A673 (cell line): Measurements from ENCODE around the gene HSP90AB1. TPM values are rescaled to one million over a fixed set of nuclear protein-coding genes. Genes with fewer than 3 reads are reported as not detected.

ENCODE experiments used
- BruUV-seq: library from RNA; stranded (reverse); fragments of 400-500 nt; replicated peaks from 2 replicates; lab custom pipeline; 2021; lab: Mats Ljungman, UMichigan
- CTCF ChIA-PET: fragments of 300-600 bp; sonication (Branson Sonifier 250); formaldehyde crosslinking; loops from one replicate; lab custom pipeline; 2022; ENCODE audit warnings: antibody characterized with exemption; lab: Charles Lee
- POLR2A ChIA-PET: fragments of 300-600 bp; sonication (Branson Sonifier 250); formaldehyde crosslinking; loops from one replicate; lab custom pipeline; 2022; ENCODE audit warnings: antibody characterized with exemption; ENCODE audit not compliant: low non-redundant PET; lab: Charles Lee
- DNase-seq: peaks from one replicate; pipeline ENCODE4 v3.0.0-alpha.2; 2015; ENCODE audit warnings: low spot score
- H3K27ac ChIP-seq: fragments of 200-600 bp; sonication (generic); 2 replicates; pipeline ENCODE4 v1.5.1; 2016; ENCODE audit warnings: mixed run types, low read depth, mild to moderate bottlenecking, mixed read lengths, antibody characterized with exemption, low read length; ENCODE audit not compliant: poor library complexity, severe bottlenecking
- H3K27me3 ChIP-seq: fragments of 200-600 bp; sonication (generic); replicated peaks from 2 replicates; pipeline ENCODE4 v1.6.1; 2017; ENCODE audit warnings: mixed run types, low read depth, mild to moderate bottlenecking, mixed read lengths, antibody characterized with exemption, low read length; ENCODE audit not compliant: insufficient read depth, poor library complexity
- H3K36me3 ChIP-seq: fragments of 200-600 bp; sonication (generic); 2 replicates; pipeline ENCODE4 v1.6.1; 2016; ENCODE audit warnings: mixed run types, mild to moderate bottlenecking, mixed read lengths, antibody characterized with exemption, low read length; ENCODE audit not compliant: insufficient read depth, poor library complexity, severe bottlenecking
- H3K4me1 ChIP-seq: fragments of 200-600 bp; sonication (generic); 2 replicates; pipeline ENCODE4 v1.6.1; 2017; ENCODE audit warnings: mixed run types, mild to moderate bottlenecking, mixed read lengths, antibody characterized with exemption, low read length; ENCODE audit not compliant: insufficient read depth, poor library complexity, severe bottlenecking
- H3K4me3 ChIP-seq: fragments of 200-600 bp; sonication (generic); 2 replicates; pipeline ENCODE4 v1.5.1; 2016; ENCODE audit warnings: low read depth, mixed run types, mild to moderate bottlenecking, mixed read lengths, low read length; ENCODE audit not compliant: poor library complexity, severe bottlenecking
- H3K9me3 ChIP-seq: fragments of 200-600 bp; sonication (generic); 2 replicates; pipeline ENCODE4 v1.6.1; 2016; ENCODE audit warnings: mixed run types, low read depth, mild to moderate bottlenecking, mixed read lengths, antibody characterized with exemption, low read length; ENCODE audit not compliant: poor library complexity, severe bottlenecking
- EZH2 ChIP-seq: fragments of 200-600 bp; sonication (generic); IDR thresholded peaks from 2 replicates; pipeline ENCODE4 v1.6.1; 2017; ENCODE audit warnings: borderline replicate concordance, low read depth, mild to moderate bottlenecking, mixed read lengths, antibody characterized with exemption, low read length; ENCODE audit not compliant: poor library complexity, severe bottlenecking
- intact Hi-C: fragments of 100-400 bp; cut with micrococcal nuclease; formaldehyde crosslinking; loops from one replicate; pipeline ENCODE4 v1.10.0; 2022; ENCODE audit not compliant: unreplicated experiment
- total RNA-seq: library from RNA; stranded (reverse); gene quantifications from 2 replicates; pipeline ENCODE4 v1.2.3, GENCODE V29; 2021
- TF ChIP-seq, protein P1 (sequence below): fragments of 300-800, 200-600 bp; sonication (generic); conservative IDR thresholded peaks from 2 replicates; pipeline ENCODE4 v1.5.1; 2017; ENCODE audit warnings: low read depth, mild to moderate bottlenecking, antibody characterized with exemption, low read length, moderate library complexity, mixed read lengths

The HSP90AB1 gene
- total RNA-seq, 1 experiment from 2014 or later, result 1,581 TPM

DNA sequence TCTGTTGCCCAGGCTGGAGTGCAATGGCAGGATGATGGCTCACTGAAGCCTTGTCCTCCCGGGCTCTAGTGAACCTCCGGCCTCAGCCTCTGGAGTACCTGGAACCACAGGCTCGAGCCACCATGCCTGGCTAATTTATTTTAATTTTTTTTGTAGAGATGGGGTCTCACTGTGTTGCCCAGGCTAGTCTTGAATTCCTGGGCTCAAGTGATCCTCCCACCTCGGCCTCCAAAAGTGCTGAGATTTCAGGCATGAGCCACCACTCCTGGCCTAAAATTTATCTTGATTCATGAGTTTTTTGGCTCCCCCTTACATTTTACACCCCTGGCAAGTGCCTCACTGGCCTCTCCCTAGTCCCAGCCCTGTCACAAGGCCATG, 26.0 kb upstream of the HSP90AB1 start:
- Histone ChIP-seq H3K4me3 (no peak overlapping the region), H3K27ac (peak overlapping the region; percentile 38), H3K27me3 (no peaks in the 10 kb centered on the region), H3K9me3 (no peaks in the 10 kb centered on the region), H3K36me3 (no peaks in the 10 kb centered on the region), H3K4me1 (peaks cover 58% of the 10 kb centered on the region)
- ChIA-PET POLR2A (no interaction called here), CTCF (interaction anchor here (0.6 to 0.7 kb wide), 2 partner anchors 13 to 94 kb away, joined by 3 read pairs; no protein-coding TSS in a partner anchor)
- no peak for DNase-seq
- intact Hi-C loops, result no loop called here
- BruUV-seq, result no TSS peak
- TF ChIP-seq EZH2, result no peak
- TF ChIP-seq, protein P1, sequence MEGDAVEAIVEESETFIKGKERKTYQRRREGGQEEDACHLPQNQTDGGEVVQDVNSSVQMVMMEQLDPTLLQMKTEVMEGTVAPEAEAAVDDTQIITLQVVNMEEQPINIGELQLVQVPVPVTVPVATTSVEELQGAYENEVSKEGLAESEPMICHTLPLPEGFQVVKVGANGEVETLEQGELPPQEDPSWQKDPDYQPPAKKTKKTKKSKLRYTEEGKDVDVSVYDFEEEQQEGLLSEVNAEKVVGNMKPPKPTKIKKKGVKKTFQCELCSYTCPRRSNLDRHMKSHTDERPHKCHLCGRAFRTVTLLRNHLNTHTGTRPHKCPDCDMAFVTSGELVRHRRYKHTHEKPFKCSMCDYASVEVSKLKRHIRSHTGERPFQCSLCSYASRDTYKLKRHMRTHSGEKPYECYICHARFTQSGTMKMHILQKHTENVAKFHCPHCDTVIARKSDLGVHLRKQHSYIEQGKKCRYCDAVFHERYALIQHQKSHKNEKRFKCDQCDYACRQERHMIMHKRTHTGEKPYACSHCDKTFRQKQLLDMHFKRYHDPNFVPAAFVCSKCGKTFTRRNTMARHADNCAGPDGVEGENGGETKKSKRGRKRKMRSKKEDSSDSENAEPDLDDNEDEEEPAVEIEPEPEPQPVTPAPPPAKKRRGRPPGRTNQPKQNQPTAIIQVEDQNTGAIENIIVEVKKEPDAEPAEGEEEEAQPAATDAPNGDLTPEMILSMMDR, result no peak

DNA sequence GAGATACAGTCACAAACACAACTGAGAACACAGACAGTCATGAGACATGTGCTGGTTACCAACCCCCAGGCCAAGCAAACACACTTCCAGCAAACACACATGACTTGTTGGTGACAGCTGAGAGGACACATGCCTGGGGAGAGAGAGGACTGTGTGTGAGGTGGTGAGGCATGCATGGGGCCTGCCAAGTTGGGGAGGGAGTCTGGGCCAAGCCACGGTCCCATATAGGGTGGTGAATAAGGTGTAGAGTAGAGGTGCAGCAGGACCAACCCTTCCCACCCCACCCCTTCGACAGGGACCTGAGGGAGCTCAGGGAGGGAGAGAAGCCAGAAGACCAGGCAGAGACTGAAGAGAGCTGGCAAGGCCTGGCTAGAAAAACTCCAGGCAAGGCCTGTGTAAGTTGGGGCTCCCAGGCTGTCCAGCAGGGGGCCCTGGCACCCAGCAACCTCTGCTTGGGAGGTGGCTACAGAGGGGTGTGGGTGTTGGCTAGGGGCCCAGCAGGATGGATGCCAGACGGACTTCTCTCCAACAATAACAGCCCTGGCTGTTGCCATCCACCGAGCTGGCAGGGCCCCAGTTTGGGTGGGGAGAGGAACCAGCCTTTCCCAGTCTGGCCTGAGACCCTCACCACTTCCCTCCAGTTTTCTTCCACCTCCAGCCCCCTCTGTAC, 25.5 kb upstream of the HSP90AB1 start:
- no peaks in the 10 kb centered on the region for H3K9me3 ChIP-seq
- no peaks in the 10 kb centered on the region for H3K27me3 ChIP-seq
- ChIA-PET POLR2A (interaction anchor here (0.6 kb wide), 1 partner anchor 25 kb away, joined by 18 read pairs; the partner anchor contains the start of gene HSP90AB1), CTCF (interaction anchor here (0.6 to 0.7 kb wide), 2 partner anchors 11 to 13 kb away, joined by 3 read pairs; no protein-coding TSS in a partner anchor)
- no TSS peak for BruUV-seq
- peaks cover 63% of the 10 kb centered on the region for H3K4me1 ChIP-seq
- intact Hi-C loops, result no loop called here
- DNase-seq, result peak; percentile 84
- H3K36me3 ChIP-seq, result no peaks in the 10 kb centered on the region
- H3K27ac ChIP-seq, result peak overlapping the region; percentile 38
- no peak overlapping the region for H3K4me3 ChIP-seq
- TF ChIP-seq, protein P1, result peak; percentile 73
- no peak for TF ChIP-seq EZH2

DNA sequence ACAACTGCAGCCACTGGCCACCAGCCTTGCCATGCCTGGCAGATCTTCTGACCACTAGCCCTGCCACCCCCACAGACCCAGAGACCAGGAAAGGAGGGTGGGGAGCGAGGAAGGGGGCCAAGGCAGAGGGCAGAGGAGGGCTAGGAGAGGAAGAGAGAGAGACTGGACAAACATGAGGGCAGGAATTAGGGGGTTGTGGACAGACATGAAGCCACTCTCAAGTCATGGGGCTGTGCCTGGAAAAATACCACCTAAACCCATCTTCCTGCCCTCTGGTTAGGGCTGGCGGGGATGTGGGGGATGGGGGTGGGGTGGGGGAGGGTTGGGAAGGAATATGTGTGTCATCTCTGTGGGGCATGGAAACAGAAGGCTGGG, 25.0 kb upstream of the HSP90AB1 start:
- H3K27ac ChIP-seq, result peak overlapping the region; percentile 38
- peaks cover 64% of the 10 kb centered on the region for H3K4me1 ChIP-seq
- no peaks in the 10 kb centered on the region for H3K9me3 ChIP-seq
- CTCF ChIA-PET, result interaction anchor here (0.6 kb wide), 1 partner anchor 11 kb away, joined by 3 read pairs; no protein-coding TSS in a partner anchor
- no peaks in the 10 kb centered on the region for H3K27me3 ChIP-seq
- H3K4me3 ChIP-seq, result no peak overlapping the region
- intact Hi-C loops, result no loop called here
- no TSS peak for BruUV-seq
- POLR2A ChIA-PET, result interaction anchor here (0.6 kb wide), 1 partner anchor 25 kb away, joined by 18 read pairs; the partner anchor contains the start of gene HSP90AB1
- TF ChIP-seq, protein P1, result no peak
- no peak for TF ChIP-seq EZH2
- no peak for DNase-seq
- H3K36me3 ChIP-seq, result no peaks in the 10 kb centered on the region
